Measurements from ENCODE around the gene IL17RA.

- TF ChIP-seq JUN (IDR thresholded peaks at IDR 0.05; ENCODE audit: borderline replicate concordance, insufficient read depth, insufficient read length, low read depth) (no peak), EZH2 (IDR thresholded peaks at IDR 0.05; ENCODE audit: borderline replicate concordance, low read depth, low read length, severe bottlenecking) (no peak), POLR2AphosphoS5 (IDR thresholded peaks at IDR 0.05; ENCODE audit: insufficient read depth, low read depth, low read length) (no peak), CTCF (IDR thresholded peaks at IDR 0.05; ENCODE audit: extremely low read depth in 1 of 2, insufficient read depth in 1 of 2, low read depth in 1 of 2, low read length in 2 of 2) (no peak)
Measured at GRCh38 chr22:17149076-17149815, 64.4 kb downstream of the IL17RA start.
